ENCODE data around the gene MACC1. TPM values are rescaled to one million over a fixed set of nuclear protein-coding genes. Genes with fewer than 3 reads are reported as not detected.

MACC1 gene
- total and polyA plus RNA-seq, 2 experiments from 2014 or later, result 3.4 to 13.4 TPM

DNA sequence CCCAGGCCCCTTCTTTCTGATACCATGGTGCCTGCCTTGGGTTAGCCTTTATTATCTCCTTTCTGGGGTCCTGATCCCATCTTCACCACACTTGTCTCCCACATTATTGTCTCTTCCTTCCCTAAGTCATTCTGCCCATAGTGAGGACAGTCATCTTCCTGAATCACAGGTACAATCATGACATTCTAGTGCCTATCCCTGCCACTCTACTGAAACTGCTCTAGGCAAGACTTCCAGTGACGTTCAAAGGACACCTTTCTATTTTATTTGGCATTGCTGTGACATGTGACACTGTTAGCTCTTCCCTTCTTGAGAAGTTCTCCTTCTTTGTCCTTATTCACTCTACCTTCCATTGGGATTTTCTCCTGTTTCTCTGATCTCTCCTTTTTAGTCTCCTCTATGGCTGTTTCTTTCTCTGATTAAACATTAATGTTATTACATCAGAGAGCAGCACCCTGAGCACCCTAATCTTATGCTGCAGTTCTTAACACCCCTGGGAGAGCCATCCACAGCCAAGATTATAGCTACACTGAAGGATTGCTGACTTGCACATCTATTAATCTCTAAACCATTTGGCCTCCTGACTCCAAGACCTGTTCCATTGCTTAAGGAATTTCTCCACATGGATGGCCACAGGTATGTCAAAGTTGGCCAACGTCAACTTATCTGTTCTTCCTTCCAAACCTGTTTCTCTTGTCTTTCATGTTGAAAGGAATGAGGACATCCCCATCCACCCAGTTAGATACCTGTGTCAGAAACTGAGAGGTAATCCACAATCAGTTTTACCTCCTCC, 10.9 kb downstream of the MACC1 start (continued):
- TF ChIP-seq CREB1 (CRISPR knock-in tag; IDR thresholded peaks at IDR 0.05; ENCODE audit: low read depth) (no peak), CTCF (conservative IDR thresholded peaks at IDR 0.05; ENCODE audit: low read depth in 2 of 2) (no peak)

DNA sequence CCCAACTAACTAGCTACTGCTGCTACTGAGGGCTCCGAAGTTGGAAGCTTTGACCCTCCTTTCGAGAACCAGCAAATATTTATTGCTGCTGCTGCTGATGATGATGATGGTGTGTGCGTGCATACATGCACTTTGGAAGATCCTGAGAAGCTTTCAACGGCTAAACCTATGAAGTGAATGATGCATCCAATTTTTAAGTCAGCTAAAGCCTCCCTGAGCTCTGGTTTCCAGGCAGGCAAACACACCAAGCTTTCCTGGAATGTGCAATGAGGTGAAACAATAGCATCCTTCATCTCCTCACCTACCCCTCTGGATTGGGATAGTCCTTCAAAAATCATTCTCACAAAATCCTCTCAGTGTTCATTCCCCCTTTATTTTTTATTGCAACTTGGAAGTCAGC, 13.9 kb downstream of the MACC1 start:
- no peaks in the 10 kb centered on the region for H4K20me1 ChIP-seq (replicated peaks; ENCODE audit: insufficient read depth)
- no peak overlapping the region for H2AFZ ChIP-seq
- H3K79me2 ChIP-seq (replicated peaks; ENCODE audit: insufficient read depth), result no peaks in the 10 kb centered on the region; the same call in 1 of the 2 replicates
- H3K4me3 ChIP-seq, result no peak overlapping the region
- peaks cover 6% of the 10 kb centered on the region for H3K9me3 Mint-ChIP-seq
- H3K9me2 ChIP-seq (ENCODE audit: insufficient read depth), result 0 out of 2 replicates have a peak, but pooled peaks cover 3% of the 10 kb centered on the region
- H3K4me1 Mint-ChIP-seq, result peaks cover 16% of the 10 kb centered on the region
- no peaks in the 10 kb centered on the region for H3F3A ChIP-seq (replicated peaks; ENCODE audit: low read depth)
- H3K27me3 Mint-ChIP-seq (ENCODE audit: insufficient read depth, low read depth, poor library complexity), result no peaks in the 10 kb centered on the region
- no peak overlapping the region for H3K27ac ChIP-seq (ENCODE audit: low read depth)
- H3K4me1 ChIP-seq (ENCODE audit: insufficient read depth), result peaks cover 13% of the 10 kb centered on the region
- no peak for ATAC-seq
- no peak overlapping the region for H3K4me2 ChIP-seq
- H3K36me3 Mint-ChIP-seq (ENCODE audit: low read depth), result peaks cover 6% of the 10 kb centered on the region
- DNase-seq (ENCODE audit: low spot score), result no peak
- H3K4me3 Mint-ChIP-seq, result no peak overlapping the region
- no peak overlapping the region for H3K27ac Mint-ChIP-seq
- H3K36me3 ChIP-seq (ENCODE audit: insufficient read depth), result peaks cover 5% of the 10 kb centered on the region; the same call in 1 of the 2 replicates
- H3K27me3 ChIP-seq (ENCODE audit: insufficient read depth), result no peaks in the 10 kb centered on the region
- TF ChIP-seq STAT1 (IDR thresholded peaks at IDR 0.05; ENCODE audit: unreplicated experiment) (no peak), EZH2 (IDR thresholded peaks at IDR 0.05; ENCODE audit: low read depth, unreplicated experiment) (no peak), EZH2phosphoT487 (IDR thresholded peaks at IDR 0.05; ENCODE audit: unreplicated experiment) (no peak), CREB1 (CRISPR knock-in tag; IDR thresholded peaks at IDR 0.05; ENCODE audit: low read depth) (no peak), ZNF462 (CRISPR knock-in tag; IDR thresholded peaks at IDR 0.05) (no peak), NANOG (IDR thresholded peaks at IDR 0.05; ENCODE audit: borderline replicate concordance) (no peak)

Measured in GM23338 (cell line).